MM.1S (cell line): ENCODE results near the gene MRPS26.

Source experiments
- DNase-seq: peaks from one replicate; pipeline ENCODE4 v3.0.0-alpha.2; 2015
- H2AFZ ChIP-seq: fragments of 300-600 bp; sonication (generic); 2 replicates; pipeline ENCODE4 v1.6.0; 2016; ENCODE audit warnings: antibody characterized with exemption, low read length
- H3F3A ChIP-seq: fragments of 300-600 bp; sonication (generic); 2 replicates; pipeline ENCODE4 v1.6.1; 2016; ENCODE audit warnings: mild to moderate bottlenecking, antibody characterized with exemption, low read length, moderate library complexity, mixed read lengths; ENCODE audit not compliant: insufficient read depth
- H3K27ac ChIP-seq: fragments of 300-600 bp; sonication (generic); 2 replicates; pipeline ENCODE4 v1.5.1; 2016; ENCODE audit warnings: mild to moderate bottlenecking, low read length
- H3K27me3 ChIP-seq: fragments of 300-600 bp; sonication (generic); replicated peaks from 2 replicates; pipeline ENCODE4 v1.6.0; 2016; ENCODE audit warnings: low read length; ENCODE audit not compliant: insufficient read depth
- H3K36me3 ChIP-seq: fragments of 300-600 bp; sonication (generic); replicated peaks from 2 replicates; pipeline ENCODE4 v1.6.1; 2016; ENCODE audit warnings: mild to moderate bottlenecking, low read length, mixed read lengths; ENCODE audit not compliant: insufficient read depth
- H3K4me1 ChIP-seq: fragments of 300-600 bp; sonication (generic); 2 replicates; pipeline ENCODE4 v1.6.1; 2016; ENCODE audit warnings: low read length, mixed read lengths
- H3K4me2 ChIP-seq: fragments of 300-600 bp; sonication (generic); 2 replicates; pipeline ENCODE4 v1.6.0; 2016; ENCODE audit warnings: low read depth, low read length
- H3K4me3 ChIP-seq: fragments of 300-600 bp; sonication (generic); 2 replicates; pipeline ENCODE4 v1.5.1; 2016; ENCODE audit warnings: low read length, mixed read lengths
- H3K79me2 ChIP-seq: fragments of 300-600 bp; sonication (generic); 2 replicates; pipeline ENCODE4 v1.6.1; 2016; ENCODE audit warnings: mixed run types, low read length, mixed read lengths
- H3K9ac ChIP-seq: fragments of 300-600 bp; sonication (generic); 2 replicates; pipeline ENCODE4 v1.6.1; 2016; ENCODE audit warnings: low read length, mixed read lengths
- H3K9me2 ChIP-seq: fragments of 300-600 bp; sonication (generic); replicated peaks from 2 replicates; pipeline ENCODE4 v1.6.1; 2016; ENCODE audit warnings: mild to moderate bottlenecking, low read length, mixed read lengths; ENCODE audit not compliant: insufficient read depth
- H3K9me3 ChIP-seq: fragments of 300-600 bp; sonication (generic); replicated peaks from 2 replicates; pipeline ENCODE4 v1.6.1; 2016; ENCODE audit warnings: mild to moderate bottlenecking, low read length, mixed read lengths; ENCODE audit not compliant: insufficient read depth
- H4K20me1 ChIP-seq: fragments of 300-600 bp; sonication (generic); 2 replicates; pipeline ENCODE4 v1.6.1; 2016; ENCODE audit warnings: mild to moderate bottlenecking, low read length, moderate library complexity, mixed read lengths; ENCODE audit not compliant: insufficient read depth
- EZH2 ChIP-seq: fragments of 300-600 bp; sonication (generic); optimal IDR thresholded peaks from 2 replicates; pipeline ENCODE3; 2017; ENCODE audit warnings: low read depth, mild to moderate bottlenecking, antibody characterized with exemption, low read length, mixed read lengths
- EZH2phosphoT487 ChIP-seq: fragments of 300-600 bp; sonication (generic); IDR thresholded peaks from 2 replicates; pipeline ENCODE4 v1.6.1; 2018; ENCODE audit warnings: antibody characterized with exemption, low read length
- TF ChIP-seq, protein P1 (sequence below): fragments of 300-600 bp; sonication (generic); IDR thresholded peaks from 2 replicates; pipeline ENCODE4 v1.5.1; 2016; ENCODE audit warnings: antibody characterized with exemption, low read length, mixed read lengths

MRPS26 gene

DNA sequence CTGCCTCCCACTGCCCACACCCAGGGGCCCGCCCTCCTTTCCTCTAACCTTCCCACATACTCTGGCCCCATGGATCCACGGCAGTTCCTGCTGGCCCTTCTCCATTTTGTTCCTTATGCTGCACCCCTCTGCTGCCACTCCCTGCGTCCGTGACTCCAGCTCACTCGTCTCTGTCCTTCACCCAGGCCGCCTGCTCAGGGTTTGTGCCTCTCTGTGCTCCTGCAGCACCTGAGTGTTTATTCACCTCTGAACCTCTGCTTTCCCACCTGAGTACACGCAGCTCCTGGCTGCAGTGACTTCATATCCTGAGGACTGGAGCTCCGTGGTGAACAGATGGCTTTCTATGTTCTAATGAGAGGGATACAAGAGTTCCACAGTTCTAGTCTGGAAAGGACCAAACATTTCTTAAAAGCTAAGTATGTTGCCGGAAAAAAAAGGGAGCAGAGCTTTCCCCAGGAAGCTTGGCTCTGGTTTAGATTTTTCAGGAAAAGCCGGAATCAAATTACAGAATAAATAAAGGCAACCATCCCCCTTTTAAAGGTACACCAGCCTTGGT, 3.9 kb upstream of the MRPS26 start:
- Histone ChIP-seq H2AFZ (no peak overlapping the region), H3K27me3 (no peaks in the 10 kb centered on the region), H3K36me3 (peaks cover 4% of the 10 kb centered on the region; the same call in 1 of the 2 replicates), H3K9ac (no peak overlapping the region), H3K9me3 (no peaks in the 10 kb centered on the region), H3K27ac (no peak overlapping the region), H3K4me1 (no peaks in the 10 kb centered on the region), H3K4me2 (no peak overlapping the region), H3K79me2 (peaks cover 10% of the 10 kb centered on the region), H3K9me2 (no peaks in the 10 kb centered on the region), H4K20me1 (no peaks in the 10 kb centered on the region), H3K4me3 (no peak overlapping the region), H3F3A (no peaks in the 10 kb centered on the region)
- TF ChIP-seq EZH2phosphoT487 (no peak), EZH2 (no peak)
- TF ChIP-seq, protein P1, sequence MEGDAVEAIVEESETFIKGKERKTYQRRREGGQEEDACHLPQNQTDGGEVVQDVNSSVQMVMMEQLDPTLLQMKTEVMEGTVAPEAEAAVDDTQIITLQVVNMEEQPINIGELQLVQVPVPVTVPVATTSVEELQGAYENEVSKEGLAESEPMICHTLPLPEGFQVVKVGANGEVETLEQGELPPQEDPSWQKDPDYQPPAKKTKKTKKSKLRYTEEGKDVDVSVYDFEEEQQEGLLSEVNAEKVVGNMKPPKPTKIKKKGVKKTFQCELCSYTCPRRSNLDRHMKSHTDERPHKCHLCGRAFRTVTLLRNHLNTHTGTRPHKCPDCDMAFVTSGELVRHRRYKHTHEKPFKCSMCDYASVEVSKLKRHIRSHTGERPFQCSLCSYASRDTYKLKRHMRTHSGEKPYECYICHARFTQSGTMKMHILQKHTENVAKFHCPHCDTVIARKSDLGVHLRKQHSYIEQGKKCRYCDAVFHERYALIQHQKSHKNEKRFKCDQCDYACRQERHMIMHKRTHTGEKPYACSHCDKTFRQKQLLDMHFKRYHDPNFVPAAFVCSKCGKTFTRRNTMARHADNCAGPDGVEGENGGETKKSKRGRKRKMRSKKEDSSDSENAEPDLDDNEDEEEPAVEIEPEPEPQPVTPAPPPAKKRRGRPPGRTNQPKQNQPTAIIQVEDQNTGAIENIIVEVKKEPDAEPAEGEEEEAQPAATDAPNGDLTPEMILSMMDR: no peak
- no peak for DNase-seq

DNA sequence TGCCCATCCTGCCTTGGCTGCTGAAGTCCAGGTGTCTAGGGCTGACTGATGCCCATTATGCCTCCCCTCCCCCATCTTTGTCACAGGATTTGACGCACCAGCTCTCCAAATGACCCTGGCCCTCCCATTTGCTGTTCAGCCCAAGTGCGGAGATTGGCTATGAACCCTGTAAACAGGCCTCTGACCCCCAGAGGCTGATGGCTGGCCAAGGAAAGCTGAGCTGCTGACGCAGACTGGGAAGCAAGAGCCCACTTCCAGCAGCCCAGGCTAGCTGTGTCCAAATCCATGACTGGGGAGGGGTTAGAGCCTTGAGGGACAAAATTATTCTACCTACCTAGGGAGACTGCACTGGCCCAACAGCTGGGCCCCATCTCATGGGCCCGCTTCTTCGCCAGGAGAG, 3.2 kb upstream of the MRPS26 start:
- Histone ChIP-seq H3K27me3 (no peaks in the 10 kb centered on the region), H3F3A (no peaks in the 10 kb centered on the region), H3K4me2 (no peak overlapping the region), H3K9me2 (no peaks in the 10 kb centered on the region), H3K4me3 (no peak overlapping the region), H3K79me2 (peaks cover 15% of the 10 kb centered on the region), H3K27ac (no peak overlapping the region), H4K20me1 (no peaks in the 10 kb centered on the region), H3K9me3 (no peaks in the 10 kb centered on the region), H2AFZ (no peak overlapping the region), H3K36me3 (peaks cover 4% of the 10 kb centered on the region), H3K4me1 (no peaks in the 10 kb centered on the region), H3K9ac (no peak overlapping the region)
- no peak for DNase-seq
- TF ChIP-seq, protein P1: no peak
- TF ChIP-seq EZH2phosphoT487: no peak

DNA sequence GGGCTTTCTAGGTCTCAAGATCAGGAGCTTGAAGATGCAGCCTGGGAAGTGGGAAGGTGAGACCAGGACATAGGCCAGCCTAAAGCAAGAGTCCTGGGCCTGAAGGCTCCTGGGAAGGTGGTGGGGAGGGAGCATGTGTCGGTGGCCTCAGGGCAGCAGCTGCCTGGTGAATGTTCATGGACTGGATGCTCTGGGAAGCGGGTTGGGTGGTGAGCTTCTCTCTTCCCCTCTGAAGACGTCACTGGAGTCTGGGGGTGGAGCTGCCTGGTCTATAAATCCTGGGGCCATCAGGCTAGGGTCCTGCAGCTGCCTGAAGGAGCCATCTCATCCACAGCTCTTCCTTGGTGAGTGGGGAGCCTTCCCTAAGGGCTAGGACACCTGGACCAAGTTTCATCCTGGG, 2.5 kb upstream of the MRPS26 start, which contains the start of gene GNRH2:
Gene GNRH2, plus strand, starts transcription at position 301 of the 400 bp plus-strand sequence. CDS start 793 bp downstream, outside the sequence.
- no peak for DNase-seq
- Histone ChIP-seq H3K27me3 (no peaks in the 10 kb centered on the region), H3F3A (no peaks in the 10 kb centered on the region), H3K27ac (no peak within 1 kb of the TSS), H3K79me2 (peaks cover 16% of the 10 kb centered on the region), H3K4me3 (no peak within 1 kb of the TSS), H3K9me3 (no peaks in the 10 kb centered on the region), H3K9ac (no peak within 1 kb of the TSS), H3K4me1 (no peaks in the 10 kb centered on the region), H4K20me1 (no peaks in the 10 kb centered on the region), H2AFZ (no peak within 1 kb of the TSS), H3K9me2 (no peaks in the 10 kb centered on the region), H3K4me2 (no peak within 1 kb of the TSS), H3K36me3 (peaks cover 4% of the 10 kb centered on the region; the same call in 1 of the 2 replicates)
- TF ChIP-seq, protein P1: no peak
- TF ChIP-seq EZH2 (no peak), EZH2phosphoT487 (no peak)
